Endothelial cell (in vitro differentiated cells): ENCODE measurements around the gene SPAG8. TPM values are rescaled to one million over a fixed set of nuclear protein-coding genes. Genes with fewer than 3 reads are reported as not detected.

Source experiments
- DNase-seq: peaks from one replicate; pipeline ENCODE4 v3.0.0; 2021; ENCODE audit warnings: low spot score
- H3K27ac Mint-ChIP-seq: one replicate; pipeline ENCODE4 v1.8.0; 2021; ENCODE audit warnings: mixed read lengths, inconsistent platforms; ENCODE audit not compliant: unreplicated experiment
- H3K27me3 Mint-ChIP-seq: one replicate; pipeline ENCODE4 v1.8.0; 2021; ENCODE audit warnings: mild to moderate bottlenecking, moderate library complexity, mixed read lengths, inconsistent platforms; ENCODE audit not compliant: unreplicated experiment
- H3K36me3 Mint-ChIP-seq: one replicate; pipeline ENCODE4 v1.8.0; 2021; ENCODE audit warnings: mild to moderate bottlenecking, low read depth, mixed read lengths, inconsistent platforms; ENCODE audit not compliant: unreplicated experiment
- H3K4me1 Mint-ChIP-seq: one replicate; pipeline ENCODE4 v1.8.0; 2021; ENCODE audit warnings: mild to moderate bottlenecking, mixed read lengths, inconsistent platforms; ENCODE audit not compliant: unreplicated experiment
- H3K4me3 Mint-ChIP-seq: one replicate; pipeline ENCODE4 v1.8.0; 2021; ENCODE audit warnings: mild to moderate bottlenecking, mixed read lengths, inconsistent platforms; ENCODE audit not compliant: unreplicated experiment
- H3K9me3 Mint-ChIP-seq: one replicate; pipeline ENCODE4 v1.8.0; 2021; ENCODE audit warnings: mixed read lengths, inconsistent platforms; ENCODE audit not compliant: unreplicated experiment
- CTCF ChIP-seq: fragments of 200-600 bp; sonication (generic); IDR thresholded peaks from one replicate; pipeline ENCODE4 v1.5.0; 2021; ENCODE audit warnings: antibody characterized with exemption; ENCODE audit not compliant: unreplicated experiment
- total RNA-seq: library from RNA; stranded (reverse); fragmentation: NEBNext Ultra II Directional; extraction: Animal tissue kit (Norgen Biotek cat#: 25700); gene quantifications from one replicate; pipeline ENCODE4 v1.2.1, GENCODE V29; 2021; ENCODE audit not compliant: unreplicated experiment

Gene SPAG8
- total RNA-seq, 1 donor from 2014 or later: 0.59 TPM

- Mint-ChIP-seq H3K9me3 (no peaks in the 10 kb centered on the region), H3K36me3 (peaks cover 3% of the 10 kb centered on the region), H3K4me1 (peaks cover 19% of the 10 kb centered on the region), H3K27ac (no peak overlapping the region), H3K4me3 (no peak overlapping the region), H3K27me3 (peaks cover 10% of the 10 kb centered on the region)
- DNase-seq: no peak
- no peak for TF ChIP-seq CTCF
Observed at GRCh38 chr9:35844628-35845270, 32.7 kb upstream of the SPAG8 start.

- Mint-ChIP-seq H3K4me3 (no peak overlapping the region), H3K27ac (no peak overlapping the region), H3K36me3 (peaks cover 3% of the 10 kb centered on the region), H3K4me1 (peaks cover 19% of the 10 kb centered on the region), H3K9me3 (no peaks in the 10 kb centered on the region), H3K27me3 (peaks cover 10% of the 10 kb centered on the region)
- no peak for TF ChIP-seq CTCF
- no peak for DNase-seq
Observed at GRCh38 chr9:35842795-35843194, 30.7 kb upstream of the SPAG8 start.

- TF ChIP-seq CTCF: no peak
- Mint-ChIP-seq H3K9me3 (no peaks in the 10 kb centered on the region), H3K4me3 (no peak overlapping the region), H3K27ac (no peak overlapping the region), H3K27me3 (peaks cover 5% of the 10 kb centered on the region), H3K4me1 (peaks cover 24% of the 10 kb centered on the region), H3K36me3 (peaks cover 3% of the 10 kb centered on the region)
- DNase-seq: no peak
Observed at GRCh38 chr9:35842020-35842745, 30.1 kb upstream of the SPAG8 start.

GRCh38 chr9:35841645-35841900 lies 29.5 kb upstream of the SPAG8 start:
- peaks cover 25% of the 10 kb centered on the region for H3K4me1 Mint-ChIP-seq
- H3K36me3 Mint-ChIP-seq: peaks cover 3% of the 10 kb centered on the region
- H3K9me3 Mint-ChIP-seq: no peaks in the 10 kb centered on the region
- H3K27ac Mint-ChIP-seq: no peak overlapping the region
- no peak overlapping the region for H3K4me3 Mint-ChIP-seq
- DNase-seq: no peak
- H3K27me3 Mint-ChIP-seq: peaks cover 3% of the 10 kb centered on the region
- TF ChIP-seq CTCF: no peak

- H3K27ac Mint-ChIP-seq: no peak overlapping the region
- no peak for TF ChIP-seq CTCF
- H3K4me3 Mint-ChIP-seq: no peak overlapping the region
- peaks cover 28% of the 10 kb centered on the region for H3K4me1 Mint-ChIP-seq
- peaks cover 3% of the 10 kb centered on the region for H3K36me3 Mint-ChIP-seq
- no peaks in the 10 kb centered on the region for H3K9me3 Mint-ChIP-seq
- DNase-seq: no peak
- H3K27me3 Mint-ChIP-seq: peaks cover 5% of the 10 kb centered on the region
Observed at GRCh38 chr9:35840881-35841644, 29.0 kb upstream of the SPAG8 start.
